Measurements from ENCODE around the gene CYGB.

DNA sequence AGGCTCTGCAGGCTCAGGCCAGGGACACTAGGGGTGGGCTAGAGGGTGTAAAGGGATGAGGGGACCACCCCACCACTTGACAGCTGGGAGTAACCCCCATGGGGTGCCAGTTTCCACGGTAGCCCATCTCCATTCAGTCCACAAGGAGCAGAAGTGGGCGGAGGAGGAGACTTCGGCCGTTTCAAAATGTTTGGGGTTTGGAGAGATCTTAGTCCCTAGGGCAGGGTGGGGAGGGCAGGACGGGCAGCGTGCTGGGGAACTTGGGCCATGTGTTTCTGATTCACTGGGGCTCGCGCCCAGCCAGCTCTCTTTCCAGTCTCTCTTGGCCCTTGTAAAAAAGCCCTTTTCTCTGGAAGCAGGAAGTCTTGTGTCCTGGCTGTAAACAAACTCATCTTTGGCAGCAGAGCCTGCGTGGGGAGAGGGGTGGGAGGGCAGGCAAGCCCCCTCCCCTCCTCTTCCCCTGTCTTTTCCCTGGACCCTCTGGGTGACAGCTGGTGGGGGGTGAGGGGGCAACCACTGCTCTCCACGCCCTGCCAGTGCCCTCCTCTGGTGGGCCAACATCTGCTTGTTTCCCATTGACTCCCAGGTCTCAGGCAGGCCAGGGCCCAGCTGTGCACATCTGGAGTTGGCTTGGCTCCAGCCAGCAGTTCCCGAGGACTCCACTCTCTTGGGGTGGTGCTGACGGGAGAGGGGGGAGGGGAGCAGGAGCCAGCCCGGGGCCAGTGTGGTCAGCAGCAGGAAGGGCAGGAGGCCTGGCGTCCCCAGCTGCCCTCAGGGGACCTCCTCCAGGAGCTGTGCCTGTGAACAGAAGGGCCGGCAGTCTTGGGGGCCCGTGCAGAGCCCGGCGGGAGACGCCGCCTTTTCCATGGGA, 8.1 kb downstream of the CYGB start:
- no peak for TF ChIP-seq EZH2 (IDR thresholded peaks at IDR 0.05; ENCODE audit: borderline replicate concordance, low read depth, low read length, poor library complexity, severe bottlenecking)
- TF ChIP-seq, protein P1, sequence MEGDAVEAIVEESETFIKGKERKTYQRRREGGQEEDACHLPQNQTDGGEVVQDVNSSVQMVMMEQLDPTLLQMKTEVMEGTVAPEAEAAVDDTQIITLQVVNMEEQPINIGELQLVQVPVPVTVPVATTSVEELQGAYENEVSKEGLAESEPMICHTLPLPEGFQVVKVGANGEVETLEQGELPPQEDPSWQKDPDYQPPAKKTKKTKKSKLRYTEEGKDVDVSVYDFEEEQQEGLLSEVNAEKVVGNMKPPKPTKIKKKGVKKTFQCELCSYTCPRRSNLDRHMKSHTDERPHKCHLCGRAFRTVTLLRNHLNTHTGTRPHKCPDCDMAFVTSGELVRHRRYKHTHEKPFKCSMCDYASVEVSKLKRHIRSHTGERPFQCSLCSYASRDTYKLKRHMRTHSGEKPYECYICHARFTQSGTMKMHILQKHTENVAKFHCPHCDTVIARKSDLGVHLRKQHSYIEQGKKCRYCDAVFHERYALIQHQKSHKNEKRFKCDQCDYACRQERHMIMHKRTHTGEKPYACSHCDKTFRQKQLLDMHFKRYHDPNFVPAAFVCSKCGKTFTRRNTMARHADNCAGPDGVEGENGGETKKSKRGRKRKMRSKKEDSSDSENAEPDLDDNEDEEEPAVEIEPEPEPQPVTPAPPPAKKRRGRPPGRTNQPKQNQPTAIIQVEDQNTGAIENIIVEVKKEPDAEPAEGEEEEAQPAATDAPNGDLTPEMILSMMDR (conservative IDR thresholded peaks at IDR 0.05; ENCODE audit: low read depth, low read length) = no peak

Data from A673 (cell line).